GM21737 (cell line): Measurements from ENCODE around the gene SRC.

Source experiments
- ATAC-seq: cut with Tn5 transposase; IDR thresholded peaks from one replicate; pipeline ENCODE4 v1.9.1; 2021; ENCODE audit warnings: mild to moderate bottlenecking, moderate library complexity; ENCODE audit not compliant: unreplicated experiment

SRC gene

DNA sequence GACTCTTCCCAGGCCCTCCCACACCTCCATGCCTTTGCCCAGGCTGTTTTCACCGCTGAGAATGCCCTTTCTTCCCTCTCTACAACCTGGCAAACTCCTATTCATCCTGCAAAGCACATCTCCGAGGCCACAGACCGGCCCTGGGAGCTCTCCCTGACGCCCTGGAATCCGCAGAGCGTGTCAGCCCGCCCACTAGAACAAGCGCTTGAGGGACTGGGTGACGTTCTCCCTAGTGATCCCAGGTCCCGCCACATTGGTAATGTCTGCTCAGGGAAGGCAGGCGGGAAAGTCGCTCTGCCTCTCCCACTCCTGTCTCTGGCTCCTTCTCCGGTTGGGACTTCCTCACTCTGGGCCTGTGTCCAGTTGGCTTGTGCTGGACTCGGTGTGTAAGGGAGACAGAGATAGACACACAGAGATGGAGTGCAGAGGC lies 61.6 kb downstream of the SRC start:
- no peak for ATAC-seq

- no peak for ATAC-seq
Observed at GRCh38 chr20:37408302-37409193, 62.6 kb downstream of the SRC start.

GRCh38 chr20:37411408-37412219 lies 65.7 kb downstream of the SRC start:
- no peak for ATAC-seq

- no peak for ATAC-seq
Observed at GRCh38 chr20:37413023-37413334, 67.0 kb downstream of the SRC start.

DNA sequence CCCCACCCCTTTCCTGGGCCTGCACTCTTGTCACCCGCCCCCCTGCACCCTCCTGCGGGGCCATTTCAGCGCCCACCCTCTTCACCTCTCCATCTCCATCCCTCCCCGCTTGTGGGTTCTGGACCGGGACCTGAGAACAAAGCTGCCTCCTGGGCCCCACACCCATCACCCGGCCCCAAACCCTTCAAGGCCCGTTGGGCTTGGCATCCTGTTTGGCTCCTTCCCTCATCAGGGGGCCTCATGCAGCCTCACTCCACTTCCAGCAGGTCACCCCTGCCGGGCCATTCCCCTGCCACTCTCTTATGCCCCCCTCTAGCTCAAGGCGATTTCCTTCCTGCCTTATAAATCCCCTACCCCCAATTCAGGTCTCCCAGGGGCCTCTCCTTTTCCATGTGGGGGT lies 67.4 kb downstream of the SRC start:
- no peak for ATAC-seq

GRCh38 chr20:37414224-37415035 lies 68.5 kb downstream of the SRC start:
- ATAC-seq: no peak

DNA sequence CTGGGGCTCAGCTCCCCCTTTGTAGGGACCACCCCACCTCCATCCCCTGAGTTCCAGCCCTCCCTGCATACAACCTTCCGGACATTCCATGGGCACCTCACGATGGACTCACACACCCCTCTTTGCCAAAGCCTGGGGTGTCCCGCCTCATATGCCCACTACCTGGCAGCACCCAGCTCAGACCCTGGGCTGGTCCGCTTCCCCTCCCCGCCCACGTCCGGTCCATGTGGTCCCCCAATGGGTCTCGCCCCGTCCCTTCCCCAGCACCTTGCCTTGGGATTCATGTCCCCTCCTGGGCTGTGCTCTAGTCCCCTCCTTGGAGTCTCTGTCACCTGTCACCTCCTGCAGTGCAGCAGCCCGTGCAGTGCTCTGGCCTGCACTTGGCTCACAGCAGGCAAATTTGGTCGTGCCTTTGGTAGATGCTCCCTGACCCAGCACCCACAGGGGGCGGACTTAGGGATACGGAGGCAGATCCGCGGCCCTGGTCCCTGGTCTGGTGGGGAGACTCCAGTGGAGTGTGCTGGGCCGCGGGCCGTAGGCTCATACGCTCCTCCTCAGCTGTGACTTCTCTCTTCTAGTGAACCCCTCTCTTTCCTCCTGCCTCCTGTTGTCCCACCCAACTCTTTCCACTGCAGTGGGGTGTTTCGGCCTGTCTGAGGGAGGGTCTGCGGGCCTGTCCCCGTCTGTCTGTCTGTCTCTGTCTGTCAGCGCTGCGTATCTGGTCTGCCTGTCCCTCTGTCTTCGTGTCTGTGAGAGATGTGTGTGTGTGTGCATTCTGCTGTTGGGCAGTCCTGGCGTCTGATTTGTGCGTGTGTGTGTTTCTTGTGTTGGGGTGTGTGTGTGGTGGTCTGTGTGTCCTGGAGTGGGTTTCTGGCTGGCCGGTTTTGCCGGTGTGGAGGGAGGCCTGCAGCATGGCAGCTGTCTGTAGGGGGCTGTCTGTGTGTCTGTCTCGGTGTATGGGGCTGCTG lies 69.5 kb downstream of the SRC start:
- no peak for ATAC-seq

DNA sequence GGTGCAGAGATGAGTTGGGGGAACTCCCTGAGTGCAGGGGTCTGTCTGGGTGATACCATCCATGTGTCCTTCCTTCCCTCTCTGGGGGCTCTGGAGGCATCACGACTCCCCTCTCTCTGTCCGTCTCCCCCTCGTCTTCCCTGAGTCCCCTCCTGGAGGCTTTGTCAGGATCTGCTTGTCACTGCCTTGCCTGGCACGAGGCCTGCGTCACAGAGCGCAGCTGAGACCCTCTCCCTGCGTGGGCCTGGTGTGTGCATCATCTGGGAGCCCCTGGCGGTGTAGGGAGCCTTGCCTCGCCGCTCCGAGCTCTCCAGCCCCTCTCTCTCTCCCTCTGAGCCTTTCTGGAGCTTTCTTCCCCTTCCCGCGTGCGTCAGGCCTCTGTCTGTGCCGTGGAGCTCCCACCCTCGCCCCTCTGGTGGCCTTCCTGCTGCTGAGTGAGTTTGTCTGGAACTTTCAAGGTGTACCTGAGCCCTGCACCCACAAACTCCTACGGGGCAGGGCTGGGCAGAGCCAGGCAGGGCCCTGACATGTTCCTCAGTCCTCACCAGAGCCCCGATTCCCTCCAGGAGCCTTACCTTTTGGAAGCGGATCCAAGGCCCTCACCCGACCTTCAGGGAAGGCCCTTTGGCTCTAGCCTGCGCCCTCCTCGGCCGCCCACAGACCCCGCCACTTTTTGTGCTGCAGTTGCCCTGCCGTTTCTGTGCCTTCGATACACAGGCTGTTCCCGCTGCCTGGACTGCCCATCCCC lies 70.3 kb downstream of the SRC start:
- no peak for ATAC-seq

- ATAC-seq: no peak
Observed at GRCh38 chr20:37416848-37417616, 71.1 kb downstream of the SRC start.

DNA sequence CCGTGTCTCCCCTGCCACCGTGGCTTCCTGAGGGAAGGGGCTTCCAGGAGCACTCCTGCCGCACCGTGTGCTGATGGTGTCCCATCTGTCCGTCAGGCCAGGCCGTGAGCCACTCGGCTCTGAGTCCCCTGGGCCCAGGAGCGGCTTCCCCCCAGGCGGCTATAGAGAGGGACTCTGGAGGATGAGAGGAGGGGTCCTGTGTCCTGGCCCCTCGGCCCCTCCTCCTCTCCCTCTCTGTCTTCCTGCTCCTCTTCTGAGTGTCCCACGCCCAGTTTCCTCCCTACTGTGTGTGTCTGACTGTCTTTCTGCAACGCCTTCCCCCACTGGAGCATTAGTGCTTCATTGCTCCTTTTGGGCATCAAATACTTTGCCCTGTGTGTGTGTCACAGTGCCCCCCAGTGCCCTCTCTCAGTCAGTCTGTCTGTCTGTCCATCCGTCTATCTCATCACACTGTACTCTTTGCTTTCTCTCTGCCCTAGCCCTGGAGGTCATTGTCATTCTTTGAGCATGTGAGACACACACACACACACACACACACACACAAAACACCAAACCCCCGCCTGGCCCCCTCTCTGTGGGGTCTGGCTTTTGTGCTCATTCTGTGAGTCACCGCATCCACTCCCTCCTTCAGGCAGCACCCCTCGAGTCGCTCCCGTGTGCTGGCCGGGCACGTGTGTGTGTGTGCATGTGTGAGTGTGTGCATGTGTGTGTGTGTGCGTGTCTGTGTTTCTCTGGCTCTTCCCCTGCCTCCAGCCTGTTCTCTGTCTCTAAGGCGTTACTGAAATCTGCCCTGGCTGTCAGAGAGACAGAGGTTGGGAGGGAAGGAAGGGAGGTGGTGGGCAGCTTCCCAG lies 71.9 kb downstream of the SRC start:
- ATAC-seq: no peak

- ATAC-seq: no peak
Observed at GRCh38 chr20:37418591-37419109, 72.7 kb downstream of the SRC start.

GRCh38 chr20:37419307-37419706 lies 73.4 kb downstream of the SRC start:
- no peak for ATAC-seq

DNA sequence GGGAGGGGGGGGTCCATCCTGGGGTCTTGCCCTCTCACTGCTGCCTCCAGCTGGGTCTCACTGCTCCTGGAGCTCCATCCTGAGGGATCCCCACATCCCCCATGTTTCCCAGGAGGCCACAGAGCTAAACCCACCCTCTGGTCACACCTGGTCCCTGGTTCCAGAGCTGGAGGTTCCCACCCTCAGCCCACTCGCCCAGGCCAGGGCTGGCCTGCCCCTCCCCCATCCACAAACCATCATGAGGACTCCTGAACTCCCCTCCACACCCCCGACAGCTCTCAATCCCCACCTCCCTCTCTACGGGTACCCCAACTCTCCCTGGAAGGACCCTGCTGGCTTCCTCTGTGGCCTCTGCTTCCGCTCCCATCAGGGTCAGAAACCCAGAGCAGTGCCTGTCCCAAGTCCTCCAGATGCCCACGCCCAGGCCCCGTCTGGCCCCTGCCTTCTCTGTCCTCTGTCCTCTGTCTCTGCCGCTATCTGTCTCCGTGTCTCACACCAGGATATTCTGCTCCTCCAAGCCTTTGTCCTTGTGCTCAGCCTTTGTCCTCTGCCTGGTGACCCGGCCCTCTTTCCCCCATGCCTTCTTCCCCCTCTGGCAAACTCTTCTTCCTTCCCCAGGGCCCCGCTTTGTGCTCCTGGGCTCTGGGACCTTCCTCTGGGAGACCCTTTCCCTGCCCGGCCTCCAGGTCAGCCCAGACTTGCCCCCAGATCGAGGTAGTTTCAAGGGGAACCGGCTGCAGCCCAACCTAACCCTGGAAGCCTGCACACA lies 74.0 kb downstream of the SRC start:
- ATAC-seq: no peak

- ATAC-seq: no peak
Observed at GRCh38 chr20:37420610-37421009, 74.7 kb downstream of the SRC start.

- no peak for ATAC-seq
Observed at GRCh38 chr20:37421060-37421905, 75.3 kb downstream of the SRC start.

GRCh38 chr20:37421988-37422387 lies 76.0 kb downstream of the SRC start:
- no peak for ATAC-seq
